HG02610 (cell line): ENCODE results near the gene CHST9.
"Not testable (repeated sequence)": the region's sequence is repeated elsewhere in the genome, so short reads cannot be mapped to it uniquely, and the experiment has no call there.

Source experiments
- ATAC-seq: cut with Tn5 transposase; IDR thresholded peaks from one replicate; pipeline ENCODE4 v1.9.1; 2021; ENCODE audit warnings: mild to moderate bottlenecking, moderate library complexity; ENCODE audit not compliant: unreplicated experiment

CHST9 gene

DNA sequence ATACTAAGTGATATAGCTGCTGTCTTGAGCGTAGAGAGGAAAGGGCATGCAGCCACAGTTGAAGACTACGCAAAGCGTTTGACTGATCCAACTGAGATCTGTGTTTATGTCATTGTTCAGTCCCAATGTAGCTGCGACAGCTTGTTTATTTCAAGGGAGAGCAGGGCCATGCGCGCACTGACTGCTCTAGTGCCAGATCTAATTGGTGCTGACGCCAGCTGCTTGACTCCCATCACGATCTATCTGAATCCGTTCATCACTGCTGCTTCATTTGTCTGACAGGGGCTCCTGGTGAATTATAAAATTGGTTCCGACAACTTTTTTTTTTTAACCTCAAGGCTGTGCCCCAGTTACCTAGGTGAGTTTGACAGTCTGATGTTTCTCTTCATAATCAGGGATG is 75.7 kb downstream of the CHST9 start:
- no peak for ATAC-seq

DNA sequence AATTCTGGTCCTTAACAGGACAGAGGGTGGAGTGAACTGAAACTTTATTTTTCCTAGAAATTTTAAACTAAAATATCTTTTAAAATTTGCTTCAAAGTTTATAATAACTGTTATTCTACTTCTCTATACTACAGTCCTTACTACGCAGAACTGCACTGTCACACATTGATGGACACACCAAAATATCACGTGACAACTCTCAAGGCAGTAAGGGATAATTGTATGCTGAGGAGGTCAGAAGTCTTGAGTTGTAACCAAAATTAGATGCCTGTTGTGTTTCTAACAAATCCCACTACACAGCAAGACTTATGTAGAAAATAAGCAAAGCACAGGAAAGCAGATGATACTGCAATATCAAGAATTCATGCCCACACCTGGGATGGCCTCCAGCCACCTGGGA is 76.3 kb downstream of the CHST9 start:
- no peak for ATAC-seq

DNA sequence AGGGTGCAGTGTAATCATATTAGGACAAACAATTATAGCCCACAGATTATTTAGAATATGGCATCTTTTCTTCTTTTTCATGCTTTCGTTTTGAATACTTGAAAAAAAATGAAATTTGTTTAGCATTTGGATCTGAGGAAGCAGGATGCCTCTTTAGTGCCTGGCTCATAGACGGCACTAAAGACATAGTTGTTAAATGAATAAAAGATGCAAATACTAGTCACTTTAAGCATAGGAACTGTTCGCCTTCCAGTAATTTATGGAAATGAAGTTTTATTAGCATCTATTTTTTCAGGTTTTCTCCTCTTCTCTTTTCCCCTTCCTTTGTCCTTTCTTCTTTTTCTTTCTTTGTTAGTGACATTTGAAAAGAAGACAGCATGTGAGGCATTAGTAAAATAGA is 80.4 kb downstream of the CHST9 start:
- no peak for ATAC-seq

DNA sequence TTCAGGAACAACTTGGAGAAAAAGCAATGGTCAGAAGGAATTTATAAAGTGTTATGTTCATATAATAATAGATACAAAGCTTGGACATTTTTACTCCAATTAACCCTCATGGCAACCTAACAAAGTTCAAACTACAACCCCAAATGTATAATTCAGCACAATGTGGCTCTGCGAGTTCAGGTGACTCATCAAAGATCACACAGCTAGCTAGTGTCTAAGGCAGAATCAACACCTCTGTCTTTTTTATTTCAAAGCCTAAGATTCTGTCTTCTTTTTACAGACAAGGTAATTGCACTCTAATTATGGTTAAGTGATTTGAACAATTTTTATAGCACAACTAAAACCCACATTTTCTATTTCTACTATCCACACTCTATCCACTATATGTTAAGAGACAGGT is 90.5 kb downstream of the CHST9 start:
- ATAC-seq: no peak

DNA sequence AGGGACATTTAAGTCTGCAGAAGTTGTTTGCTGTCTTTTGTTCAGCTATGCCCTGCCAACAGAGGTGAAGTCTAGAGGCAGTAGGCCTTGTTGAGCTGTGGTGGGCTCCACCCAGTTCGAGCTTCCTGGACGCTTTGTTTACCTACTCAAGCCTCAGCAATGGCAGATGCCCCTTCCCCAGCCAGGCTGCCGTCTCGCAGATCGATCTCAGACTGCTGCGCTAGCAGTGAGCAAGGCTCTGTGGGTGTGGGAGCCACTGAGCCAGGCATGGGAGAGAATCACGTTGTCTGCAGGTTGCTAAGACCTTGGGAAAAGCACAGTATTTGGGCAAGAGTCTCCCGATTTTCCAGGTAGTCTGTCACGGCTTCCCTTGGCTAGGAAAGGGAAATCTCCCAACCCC is 91.8 kb downstream of the CHST9 start:
- not testable (repeated sequence) for ATAC-seq

DNA sequence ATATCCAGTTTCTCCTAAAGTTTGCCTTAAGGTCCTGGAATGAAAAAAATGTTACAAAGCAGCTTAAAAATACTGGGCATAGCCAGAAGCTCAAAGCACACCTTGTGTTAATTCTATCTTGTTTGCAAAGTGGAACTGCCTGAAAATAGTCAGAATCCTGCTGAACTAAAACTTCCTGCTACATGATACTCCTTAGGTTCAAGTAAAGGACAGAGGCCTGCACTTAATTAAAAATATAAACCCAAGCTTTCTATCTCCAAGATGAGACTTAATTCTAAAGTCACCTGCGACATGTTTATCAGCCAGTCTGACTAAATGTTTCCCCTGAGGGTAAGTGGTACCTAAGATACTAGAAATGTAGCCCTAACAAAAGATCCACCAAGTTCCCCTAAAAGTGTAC is 103.4 kb downstream of the CHST9 start:
- no peak for ATAC-seq

DNA sequence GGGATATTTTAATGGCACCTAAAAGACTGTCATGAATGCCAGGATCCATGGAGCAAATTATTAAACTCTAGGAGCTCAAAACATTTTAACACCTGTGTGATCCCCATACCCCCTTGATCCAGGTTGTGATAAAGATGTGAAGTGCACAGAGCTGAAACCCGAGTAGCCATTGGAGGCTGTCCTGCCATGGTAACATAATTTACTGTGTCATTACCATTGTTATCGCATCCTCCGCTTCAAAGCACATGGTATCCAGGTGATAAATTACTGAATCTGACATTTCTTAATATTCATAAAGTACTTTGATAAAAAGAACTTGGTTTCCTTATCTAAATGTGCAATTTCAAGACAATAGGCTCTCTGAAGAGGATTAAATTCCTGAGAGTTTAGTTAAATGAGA is 109.3 kb downstream of the CHST9 start:
- no peak for ATAC-seq

DNA sequence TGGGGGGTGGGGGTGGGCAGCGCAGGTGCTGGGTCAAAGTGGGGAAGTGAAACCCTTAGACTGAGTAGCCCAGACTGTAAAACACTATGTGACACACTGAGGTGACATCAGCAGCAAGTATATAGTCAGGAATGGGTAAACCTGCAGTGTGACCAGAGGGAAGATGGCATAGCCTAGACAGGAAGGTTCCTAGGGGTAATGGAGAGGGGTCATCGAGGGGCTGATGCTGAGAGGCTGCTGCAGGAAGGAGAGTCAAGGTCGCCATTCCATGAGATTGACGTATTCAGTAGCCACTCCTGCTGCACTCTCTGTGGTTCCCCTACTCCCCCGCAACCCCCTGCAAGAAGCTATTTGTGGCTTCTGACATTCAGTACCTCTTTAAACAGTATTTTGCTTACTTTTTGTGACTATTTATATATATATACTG is 111.7 kb downstream of the CHST9 start:
- ATAC-seq: no peak

DNA sequence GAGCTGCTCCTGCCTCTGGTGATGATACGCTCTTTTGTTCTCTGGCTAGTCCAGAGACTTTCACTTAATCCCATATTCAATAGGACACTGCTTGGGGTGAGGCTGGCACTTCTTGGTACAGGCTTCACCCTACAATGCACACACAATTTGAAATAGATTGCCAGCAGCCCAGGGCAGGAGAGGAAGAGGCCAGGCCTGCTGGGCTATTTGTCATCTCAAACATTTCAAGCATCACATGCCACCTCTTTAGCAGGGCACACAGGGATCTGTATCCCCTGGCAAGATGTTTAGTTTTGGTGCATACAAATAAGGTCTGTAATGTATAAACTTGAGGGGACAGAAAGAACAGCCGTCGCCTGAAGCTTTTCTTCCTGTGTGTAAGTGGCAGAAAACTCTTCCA is 120.4 kb downstream of the CHST9 start:
- no peak for ATAC-seq

DNA sequence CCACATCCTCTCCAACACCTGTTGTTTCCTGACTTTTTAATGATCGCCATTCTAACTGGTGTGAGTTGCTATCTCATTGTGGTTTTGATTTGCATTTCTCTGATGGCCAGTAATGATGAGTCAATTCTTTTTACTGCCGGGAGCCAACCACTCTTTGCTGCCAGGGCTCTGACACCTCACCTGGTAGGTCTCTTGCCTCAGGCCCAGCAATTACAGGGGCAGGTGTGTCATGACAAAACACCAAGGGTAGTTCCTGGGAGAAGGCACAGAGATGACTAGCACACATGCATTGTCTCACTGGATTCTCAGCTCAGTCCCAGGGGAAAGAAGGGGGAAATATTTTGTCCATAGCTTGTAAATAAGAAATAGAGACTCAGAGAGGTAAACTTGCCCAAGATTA is 122.3 kb downstream of the CHST9 start:
- no peak for ATAC-seq

DNA sequence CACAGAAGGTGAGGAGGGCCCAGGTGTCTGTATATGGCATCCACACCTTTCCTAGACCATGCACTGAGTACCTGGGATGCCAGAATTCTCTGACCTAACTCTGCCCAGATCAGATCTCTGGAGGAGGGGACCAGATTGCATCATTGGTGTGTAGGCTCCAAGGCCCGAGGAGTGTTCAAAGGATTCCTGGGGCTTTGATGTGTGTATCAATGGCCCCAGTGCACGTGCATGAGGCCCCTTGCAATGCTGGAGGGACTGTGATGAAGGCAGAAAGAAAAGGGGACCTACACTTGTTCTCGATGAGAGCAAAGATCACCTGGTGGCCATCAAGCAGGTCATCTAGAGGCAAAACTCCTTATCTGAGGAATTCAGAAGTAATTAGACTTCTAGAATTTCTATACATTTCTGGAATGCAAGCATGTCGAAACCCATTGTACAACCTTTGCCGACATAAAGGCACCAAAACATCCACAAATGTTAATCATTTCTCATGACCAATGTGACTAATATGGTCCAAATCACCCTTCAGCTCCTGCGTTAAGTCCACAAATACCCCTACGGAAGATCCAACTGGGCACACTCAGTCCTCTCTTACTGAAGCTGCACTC is 123.5 kb downstream of the CHST9 start:
- ATAC-seq: no peak

DNA sequence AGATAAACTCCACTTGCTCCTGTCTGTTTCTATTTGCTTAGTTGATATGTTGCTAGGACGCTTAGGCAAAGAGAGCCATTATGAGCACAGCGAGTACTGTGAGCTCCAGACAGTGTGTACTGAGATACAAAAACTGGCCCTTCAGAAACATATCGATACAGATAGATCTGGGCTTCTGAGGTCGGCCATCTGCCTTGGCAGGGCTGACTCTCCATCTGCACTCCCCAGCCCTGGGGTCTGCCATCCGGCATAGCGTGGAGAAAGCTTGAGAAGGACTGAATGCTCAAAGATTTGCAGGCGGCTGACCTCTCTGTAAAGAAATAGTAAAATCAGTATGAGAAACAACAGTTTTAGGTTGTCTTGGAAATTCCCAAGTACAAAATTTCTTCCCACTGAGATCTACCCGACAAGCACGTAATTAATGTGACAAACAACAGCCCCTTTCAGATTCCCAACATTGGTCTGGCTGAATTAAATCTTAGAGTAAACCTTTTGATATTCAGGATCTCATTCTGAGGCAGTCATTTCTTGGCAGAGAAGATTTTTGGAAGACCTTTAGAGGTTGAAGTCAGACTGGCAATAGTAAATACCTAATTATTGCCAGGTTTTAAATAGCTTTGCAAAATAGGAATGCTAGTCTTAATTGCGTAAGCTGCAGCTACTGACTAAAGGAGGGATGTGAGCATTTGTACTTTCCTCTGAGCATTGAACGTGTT is 127.4 kb downstream of the CHST9 start:
- no peak for ATAC-seq

DNA sequence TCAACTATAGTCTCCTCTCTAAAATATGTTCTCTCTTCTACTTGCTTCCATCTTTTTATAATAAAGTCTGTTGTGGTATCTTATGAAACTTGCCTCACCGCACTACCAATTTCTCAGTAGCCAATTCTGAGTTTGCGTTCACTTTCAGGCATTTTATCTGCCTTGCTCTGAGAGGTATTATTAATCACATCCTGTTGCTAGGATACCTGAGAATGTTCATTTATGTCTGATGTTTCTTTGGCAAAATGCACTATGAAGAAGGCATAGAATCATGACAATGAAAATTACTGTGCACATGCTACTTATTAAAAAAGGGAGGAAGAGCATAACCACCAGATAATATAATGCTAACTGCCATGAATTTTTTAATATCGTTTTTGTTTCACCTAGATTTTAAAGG is 130.2 kb downstream of the CHST9 start:
- ATAC-seq: no peak

DNA sequence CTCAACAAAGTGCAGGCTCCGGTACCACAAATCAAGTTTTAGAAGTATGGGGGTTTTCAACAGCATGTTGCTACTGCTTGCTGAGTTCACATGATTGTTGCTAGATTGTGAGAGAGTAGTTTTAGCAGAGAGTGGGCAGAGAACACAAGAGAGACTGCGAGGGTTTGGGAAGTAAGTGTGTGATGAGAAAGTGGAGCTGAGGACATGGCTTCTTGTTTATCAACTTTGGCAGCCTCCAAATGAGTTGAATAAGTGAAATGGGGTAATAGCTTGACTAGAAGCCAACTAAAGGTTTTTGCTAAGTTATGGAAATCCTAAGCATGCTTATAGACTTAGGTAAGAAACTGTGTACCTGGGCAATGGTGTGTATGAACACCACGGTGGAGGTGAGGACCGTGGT is 135.1 kb downstream of the CHST9 start:
- ATAC-seq: no peak

DNA sequence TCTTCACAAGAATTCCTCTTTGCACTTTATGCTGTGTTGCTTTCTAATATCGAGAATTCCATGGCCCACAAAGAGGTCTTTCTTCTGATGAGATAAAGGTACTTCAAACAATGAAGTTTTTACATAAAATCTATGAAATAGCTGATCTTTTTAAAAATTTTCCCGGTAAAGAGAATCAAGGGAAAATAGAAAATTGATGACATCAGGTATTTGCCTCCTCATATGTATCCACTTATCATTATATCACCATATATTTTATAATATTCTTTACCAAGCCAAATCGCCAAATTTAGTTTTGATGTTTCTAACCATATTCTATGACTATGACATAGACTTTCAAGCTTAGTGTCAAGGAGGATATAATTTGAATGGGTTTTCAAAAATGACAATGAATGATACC is 139.8 kb downstream of the CHST9 start:
- ATAC-seq: no peak

DNA sequence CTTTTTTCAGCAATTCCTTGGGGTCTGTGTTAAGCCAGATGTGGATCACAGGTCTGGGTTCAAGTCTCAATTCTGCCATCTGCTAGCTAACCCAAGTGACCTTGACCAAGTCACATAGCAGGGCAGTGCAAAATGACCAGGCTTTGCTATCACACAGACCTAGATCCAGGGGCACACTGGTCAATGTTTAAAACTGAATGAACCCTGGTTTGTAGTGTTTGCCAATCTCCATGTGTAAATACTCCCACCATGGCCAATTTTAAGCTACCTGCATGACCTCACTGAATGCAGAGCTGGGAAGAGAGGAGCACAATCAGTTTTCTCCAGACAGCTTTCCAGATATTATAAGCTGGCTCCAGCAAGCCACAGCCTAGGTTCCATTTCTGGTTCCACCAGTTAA is 142.9 kb downstream of the CHST9 start:
- ATAC-seq: no peak

DNA sequence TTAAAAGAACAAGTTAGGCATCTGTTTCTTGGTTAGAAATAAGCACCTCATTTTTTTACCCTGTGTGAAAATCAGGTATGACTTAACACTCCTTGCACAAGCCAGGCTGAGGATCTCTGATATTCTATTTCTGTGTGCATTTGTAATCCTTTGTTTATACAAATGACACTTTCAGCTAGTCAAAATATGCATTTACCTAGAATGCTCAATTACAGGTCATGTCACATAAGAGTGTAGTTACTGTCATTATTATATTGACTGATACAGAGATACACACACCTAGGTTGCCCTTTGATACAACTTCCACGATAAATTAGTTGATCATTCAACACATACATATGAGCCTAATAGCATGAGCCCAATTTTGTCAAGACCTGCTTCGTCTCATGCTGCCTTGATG is 144.3 kb downstream of the CHST9 start:
- no peak for ATAC-seq

DNA sequence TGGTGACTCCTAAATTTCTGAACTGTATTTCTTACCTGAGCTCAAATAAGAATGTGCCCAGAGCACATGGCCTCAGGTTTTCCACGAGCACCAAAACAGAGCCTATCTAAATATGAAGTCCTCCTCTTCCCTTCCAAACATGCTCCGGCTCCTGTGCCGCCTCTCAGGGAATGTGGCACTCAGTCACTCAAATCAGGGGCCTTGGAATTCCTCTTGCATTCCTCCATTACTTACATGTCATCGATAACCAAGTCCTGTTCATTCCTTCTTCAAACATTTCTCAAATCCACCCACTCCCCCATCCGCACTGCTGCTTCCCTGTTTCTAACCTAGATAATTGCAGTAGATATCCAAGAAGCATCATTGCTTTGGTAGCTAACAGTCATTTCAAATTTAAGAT is 151.4 kb downstream of the CHST9 start:
- no peak for ATAC-seq

DNA sequence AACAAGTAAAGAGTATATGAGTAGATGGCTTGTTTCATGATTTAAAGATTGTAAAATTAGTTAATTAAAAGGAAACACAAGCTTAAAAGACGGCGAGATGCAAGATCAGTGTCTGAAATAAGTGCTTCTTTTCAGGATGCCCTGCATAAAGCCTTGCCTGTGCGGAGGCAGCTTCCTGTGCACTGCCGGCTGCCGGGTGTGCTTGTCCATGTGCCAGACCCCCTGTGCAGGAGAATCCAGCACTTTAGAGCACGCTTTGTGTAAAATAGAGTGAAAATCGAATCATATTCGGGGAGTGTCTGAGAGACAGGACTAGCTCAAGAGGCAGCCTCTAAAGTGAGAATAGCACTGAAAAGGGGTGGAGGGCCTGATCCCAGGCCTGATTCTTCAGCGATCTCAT is 154.7 kb downstream of the CHST9 start:
- ATAC-seq: no peak

DNA sequence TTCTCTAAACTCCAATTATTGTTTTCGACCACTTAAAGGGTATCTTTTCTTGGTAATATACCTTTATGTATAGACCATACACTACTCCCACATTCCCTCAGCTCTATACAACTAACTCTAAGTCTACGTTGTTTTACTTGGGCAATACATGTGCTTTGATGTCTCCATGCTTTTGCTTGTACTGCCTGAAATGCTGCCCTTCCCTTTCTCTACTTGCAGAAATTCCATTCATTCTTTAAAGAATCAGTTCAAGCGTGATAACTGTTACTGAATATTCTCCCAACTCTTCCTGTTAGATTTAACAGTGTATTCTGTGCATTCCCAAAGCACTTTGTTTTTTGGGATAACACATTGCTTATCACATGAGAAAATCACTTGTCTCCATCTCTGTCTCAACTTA is 162.6 kb downstream of the CHST9 start:
- ATAC-seq: no peak

DNA sequence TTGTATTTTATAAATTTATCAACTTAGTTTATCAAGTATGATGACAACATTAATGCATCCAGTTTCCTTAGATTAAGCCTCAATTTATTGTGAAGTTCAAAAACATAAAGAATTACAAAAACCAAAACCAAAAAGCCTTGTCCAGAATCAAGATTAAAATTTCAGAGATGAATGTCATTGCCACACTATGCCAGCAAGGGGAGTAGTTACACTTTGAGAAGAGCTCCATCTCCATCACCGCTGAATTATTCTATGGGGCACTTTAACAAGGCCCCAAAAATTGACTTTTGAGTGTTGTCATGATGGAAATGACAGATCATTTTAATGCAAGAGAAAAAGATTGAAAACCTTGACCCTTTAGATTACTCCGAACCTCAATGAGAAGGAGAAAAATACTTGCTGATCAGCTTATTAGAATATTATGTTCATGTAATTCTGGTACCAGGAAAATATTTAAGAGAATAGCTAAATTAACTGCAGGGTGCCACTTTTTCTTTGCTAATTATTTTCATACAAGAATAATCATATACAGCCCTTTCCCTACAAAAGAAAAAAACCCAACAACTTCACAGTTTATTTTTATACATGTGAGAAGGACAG is 167.1 kb downstream of the CHST9 start:
- ATAC-seq: no peak

DNA sequence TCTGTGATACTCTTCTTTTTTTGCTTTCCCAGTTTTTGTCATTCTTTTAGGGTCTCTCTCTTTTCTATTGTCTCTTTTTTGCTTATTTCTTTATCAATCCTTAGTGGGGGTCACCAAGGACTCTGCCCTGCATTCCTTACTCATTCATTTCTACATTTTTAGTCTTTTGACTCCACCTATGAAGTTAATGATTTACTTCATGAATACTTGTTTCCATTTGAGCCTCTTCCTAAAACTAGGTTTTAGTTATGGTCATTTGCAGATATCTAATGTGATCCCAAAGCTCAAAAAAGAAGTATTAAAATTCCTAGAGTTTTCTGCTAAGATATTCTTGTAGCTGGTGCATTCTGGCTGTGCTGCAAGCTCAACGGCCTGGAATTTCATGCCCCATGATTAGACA is 170.3 kb downstream of the CHST9 start:
- ATAC-seq: no peak

DNA sequence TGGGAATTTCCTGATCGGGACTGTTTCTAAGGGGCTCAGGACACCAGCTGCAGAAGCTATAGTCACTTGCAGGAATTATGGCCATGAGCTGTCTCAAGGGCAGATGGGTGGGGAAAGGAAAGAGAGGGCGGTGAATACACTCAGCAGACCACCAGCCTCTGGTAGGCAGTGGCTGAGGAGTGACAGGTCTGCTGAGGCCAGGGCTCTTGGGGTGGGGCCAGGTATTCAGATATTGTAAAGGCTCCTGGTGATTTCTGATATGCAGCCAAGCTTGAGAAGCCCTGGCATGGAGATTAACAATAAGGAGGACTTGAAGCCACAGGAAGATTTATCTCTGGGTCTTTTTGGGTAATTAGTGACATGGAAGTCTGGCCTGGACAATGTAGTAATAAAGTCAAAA is 174.3 kb downstream of the CHST9 start:
- no peak for ATAC-seq
